Astrocyte (in vitro differentiated cells and primary cell): Measurements from ENCODE around the gene TRPM8. TPM values are rescaled to one million over a fixed set of nuclear protein-coding genes. Genes with fewer than 3 reads are reported as not detected.

Experiments
- DNase-seq: peaks from one replicate; pipeline ENCODE4 v3.0.0-alpha.2; 2010; ENCODE audit warnings: low read depth
- FAIRE-seq: peaks from 2 replicates; lab custom pipeline; 2011; peaks lifted over from hg19 to GRCh38; lab: Jason Lieb, UNC
- H2AFZ ChIP-seq: 2 replicates; pipeline ENCODE4 v1.6.0; 2012; ENCODE audit warnings: low read depth, low read length, inconsistent platforms
- H3K27ac ChIP-seq: 2 replicates; pipeline ENCODE4 v1.5.1; 2011; ENCODE audit warnings: low read depth, low read length, inconsistent platforms
- H3K27me3 ChIP-seq: 2 replicates; pipeline ENCODE4 v1.6.0; 2011; ENCODE audit warnings: low read length, inconsistent platforms; ENCODE audit not compliant: insufficient read depth
- H3K36me3 ChIP-seq: 2 replicates; pipeline ENCODE4 v1.5.1; 2011; ENCODE audit warnings: low read length, inconsistent platforms; ENCODE audit not compliant: insufficient read depth
- H3K4me1 ChIP-seq: 2 replicates; pipeline ENCODE4 v1.5.1; 2011; ENCODE audit warnings: low read length, inconsistent platforms; ENCODE audit not compliant: insufficient read depth
- H3K4me2 ChIP-seq: 2 replicates; pipeline ENCODE4 v1.6.0; 2012; ENCODE audit warnings: low read length, inconsistent platforms
- H3K4me3 ChIP-seq: 2 replicates; pipeline ENCODE4 v1.5.1; 2011; ENCODE audit warnings: low read depth, mild to moderate bottlenecking, low read length, inconsistent platforms; ENCODE audit not compliant: insufficient read depth
- H3K79me2 ChIP-seq: 2 replicates; pipeline ENCODE4 v1.6.0; 2012; ENCODE audit warnings: mild to moderate bottlenecking, low read length, inconsistent platforms; ENCODE audit not compliant: insufficient read depth
- H3K9ac ChIP-seq: 2 replicates; pipeline ENCODE4 v1.6.0; 2012; ENCODE audit warnings: mild to moderate bottlenecking, low read length, inconsistent platforms
- H3K9me3 ChIP-seq: 2 replicates; pipeline ENCODE4 v1.5.1; 2012; ENCODE audit warnings: low read depth, mild to moderate bottlenecking, low read length, inconsistent platforms; ENCODE audit not compliant: insufficient read depth
- H4K20me1 ChIP-seq: 2 replicates; pipeline ENCODE4 v1.6.0; 2012; ENCODE audit warnings: low read length, inconsistent platforms; ENCODE audit not compliant: insufficient read depth
- H3K27ac Mint-ChIP-seq: one replicate; pipeline ENCODE4 v1.8.0; 2021; ENCODE audit warnings: mild to moderate bottlenecking, mixed read lengths; ENCODE audit not compliant: unreplicated experiment
- H3K27me3 Mint-ChIP-seq: one replicate; pipeline ENCODE4 v1.8.0; 2021; ENCODE audit warnings: low read depth, mixed read lengths; ENCODE audit not compliant: unreplicated experiment
- H3K36me3 Mint-ChIP-seq: one replicate; pipeline ENCODE4 v1.8.0; 2021; ENCODE audit warnings: low read depth, mixed read lengths; ENCODE audit not compliant: unreplicated experiment
- H3K4me1 Mint-ChIP-seq: one replicate; pipeline ENCODE4 v1.8.0; 2021; ENCODE audit warnings: low read depth, mixed read lengths; ENCODE audit not compliant: unreplicated experiment
- H3K4me3 Mint-ChIP-seq: one replicate; pipeline ENCODE4 v1.8.0; 2021; ENCODE audit warnings: mild to moderate bottlenecking, moderate library complexity, mixed read lengths; ENCODE audit not compliant: unreplicated experiment
- H3K9me3 Mint-ChIP-seq: one replicate; pipeline ENCODE4 v1.8.0; 2021; ENCODE audit warnings: mild to moderate bottlenecking, mixed read lengths; ENCODE audit not compliant: unreplicated experiment
- EZH2 ChIP-seq: IDR thresholded peaks from 2 replicates; pipeline ENCODE4 v1.6.1; 2012; ENCODE audit warnings: mild to moderate bottlenecking, low read length, inconsistent platforms; ENCODE audit not compliant: insufficient read depth
- total RNA-seq: library from RNA; stranded (reverse); gene quantifications from 2 replicates; pipeline ENCODE4 v1.2.1, GENCODE V29; 2021
- TF ChIP-seq, protein P1 (sequence below): IDR thresholded peaks from 2 replicates; pipeline ENCODE4 v1.5.1; 2011; ENCODE audit warnings: low read depth, mild to moderate bottlenecking, inconsistent platforms, low read length, moderate library complexity; ENCODE audit not compliant: insufficient read depth

The TRPM8 gene
- total RNA-seq, 1 donor from 2014 or later, result 0.95 TPM

DNA sequence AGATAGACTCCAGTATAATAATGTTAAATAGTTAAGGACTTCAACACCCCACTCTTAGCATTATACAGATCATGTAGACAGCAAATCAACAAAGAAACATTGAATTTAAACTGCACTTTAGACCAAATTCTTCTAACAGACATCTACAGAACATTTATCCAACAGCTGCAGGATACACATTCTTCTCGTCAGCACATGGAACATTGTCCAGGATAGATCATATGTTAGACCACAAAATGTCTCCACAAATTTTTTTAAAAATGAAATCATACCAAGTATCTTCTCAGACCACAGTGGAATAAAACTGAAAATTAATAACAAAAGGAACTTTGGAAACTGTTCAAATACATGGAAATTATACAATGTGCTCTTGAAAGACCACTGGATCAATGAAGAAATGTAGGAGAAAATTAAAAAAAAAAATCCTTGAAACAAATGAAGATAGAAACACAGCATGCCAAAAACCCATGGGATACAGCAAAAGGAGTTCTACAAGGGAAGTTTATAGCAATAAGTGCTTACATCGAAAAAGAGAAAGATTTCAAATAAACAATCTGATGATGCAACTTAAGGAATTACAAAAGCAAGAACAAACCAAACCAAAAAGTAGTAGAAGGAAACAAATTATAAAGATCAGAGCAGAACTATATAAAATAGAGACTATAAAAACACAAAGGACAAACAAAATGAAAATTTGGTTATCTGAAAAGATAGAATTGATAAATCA lies 121.1 kb downstream of the TRPM8 start:
- Mint-ChIP-seq H3K9me3 (peaks cover 11% of the 10 kb centered on the region), H3K4me3 (no peak overlapping the region), H3K36me3 (peaks cover 2% of the 10 kb centered on the region), H3K27me3 (no peaks in the 10 kb centered on the region), H3K27ac (no peak overlapping the region), H3K4me1 (no peaks in the 10 kb centered on the region)
- Histone ChIP-seq H2AFZ (no peak overlapping the region), H4K20me1 (no peaks in the 10 kb centered on the region), H3K4me1 (no peaks in the 10 kb centered on the region), H3K9ac (no peak overlapping the region), H3K36me3 (no peaks in the 10 kb centered on the region), H3K4me2 (no peak overlapping the region), H3K9me3 (no peaks in the 10 kb centered on the region), H3K27me3 (peaks cover 6% of the 10 kb centered on the region), H3K4me3 (no peak overlapping the region), H3K79me2 (no peaks in the 10 kb centered on the region), H3K27ac (no peak overlapping the region)
- DNase-seq (peak; percentile 27), FAIRE-seq (peak; percentile 5)
- TF ChIP-seq, protein P1, sequence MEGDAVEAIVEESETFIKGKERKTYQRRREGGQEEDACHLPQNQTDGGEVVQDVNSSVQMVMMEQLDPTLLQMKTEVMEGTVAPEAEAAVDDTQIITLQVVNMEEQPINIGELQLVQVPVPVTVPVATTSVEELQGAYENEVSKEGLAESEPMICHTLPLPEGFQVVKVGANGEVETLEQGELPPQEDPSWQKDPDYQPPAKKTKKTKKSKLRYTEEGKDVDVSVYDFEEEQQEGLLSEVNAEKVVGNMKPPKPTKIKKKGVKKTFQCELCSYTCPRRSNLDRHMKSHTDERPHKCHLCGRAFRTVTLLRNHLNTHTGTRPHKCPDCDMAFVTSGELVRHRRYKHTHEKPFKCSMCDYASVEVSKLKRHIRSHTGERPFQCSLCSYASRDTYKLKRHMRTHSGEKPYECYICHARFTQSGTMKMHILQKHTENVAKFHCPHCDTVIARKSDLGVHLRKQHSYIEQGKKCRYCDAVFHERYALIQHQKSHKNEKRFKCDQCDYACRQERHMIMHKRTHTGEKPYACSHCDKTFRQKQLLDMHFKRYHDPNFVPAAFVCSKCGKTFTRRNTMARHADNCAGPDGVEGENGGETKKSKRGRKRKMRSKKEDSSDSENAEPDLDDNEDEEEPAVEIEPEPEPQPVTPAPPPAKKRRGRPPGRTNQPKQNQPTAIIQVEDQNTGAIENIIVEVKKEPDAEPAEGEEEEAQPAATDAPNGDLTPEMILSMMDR, result no peak
- no peak for TF ChIP-seq EZH2

DNA sequence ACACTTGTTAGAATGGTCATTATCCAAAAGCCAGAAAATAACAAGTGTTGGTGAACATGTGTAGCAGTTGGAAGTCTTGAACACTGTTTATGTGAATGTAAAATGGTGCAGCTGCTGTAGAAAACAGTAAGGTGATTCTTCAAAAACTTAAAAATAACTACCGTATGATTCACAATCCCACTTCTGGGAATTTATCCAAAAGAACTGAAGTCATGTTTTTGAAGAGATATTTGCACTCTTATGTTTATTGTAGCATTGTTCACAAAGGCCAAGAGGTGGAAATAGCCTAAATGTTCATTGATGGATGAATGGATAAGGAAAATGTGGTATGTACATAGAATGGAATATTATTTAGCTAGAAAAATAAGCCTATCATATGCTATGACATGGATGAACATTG lies 127.0 kb downstream of the TRPM8 start:
- FAIRE-seq (peak; percentile 82), DNase-seq (peak; percentile 95)
- H3K79me2 ChIP-seq, result no peaks in the 10 kb centered on the region
- Mint-ChIP-seq H3K27ac (no peak overlapping the region), H3K4me1 (no peaks in the 10 kb centered on the region), H3K9me3 (no peaks in the 10 kb centered on the region), H3K4me3 (no peak overlapping the region), H3K27me3 (no peaks in the 10 kb centered on the region), H3K36me3 (no peaks in the 10 kb centered on the region)
- peaks cover 3% of the 10 kb centered on the region for H3K9me3 ChIP-seq
- H3K4me3 ChIP-seq, result no peak overlapping the region
- no peak overlapping the region for H3K9ac ChIP-seq
- H3K27ac ChIP-seq, result no peak overlapping the region
- no peak overlapping the region for H2AFZ ChIP-seq
- TF ChIP-seq, protein P1, result no peak
- no peak for TF ChIP-seq EZH2
- H4K20me1 ChIP-seq, result no peaks in the 10 kb centered on the region
- no peak overlapping the region for H3K4me2 ChIP-seq
- H3K27me3 ChIP-seq, result no peaks in the 10 kb centered on the region
- H3K36me3 ChIP-seq, result no peaks in the 10 kb centered on the region
- H3K4me1 ChIP-seq, result no peaks in the 10 kb centered on the region

DNA sequence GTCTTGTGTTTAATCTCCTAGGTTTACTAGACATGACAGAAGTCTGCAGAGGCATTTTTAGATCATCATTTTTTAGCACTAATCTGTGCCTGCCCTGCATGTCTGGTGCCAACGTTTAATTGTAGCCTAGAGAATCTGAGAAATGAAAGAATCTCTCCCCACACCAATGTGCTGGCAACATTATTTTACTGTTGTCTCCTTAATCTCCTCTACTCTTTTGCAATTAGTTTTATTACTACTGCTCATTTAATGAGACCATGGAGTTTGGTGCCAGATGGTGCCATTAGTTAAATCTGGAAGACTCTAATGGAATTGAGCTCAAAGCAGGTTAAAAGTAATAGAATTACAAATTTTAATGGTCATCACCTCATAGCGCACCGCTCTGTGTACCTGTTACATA lies 129.3 kb downstream of the TRPM8 start:
- H3K36me3 ChIP-seq, result no peaks in the 10 kb centered on the region
- H3K79me2 ChIP-seq, result no peaks in the 10 kb centered on the region
- Mint-ChIP-seq H3K36me3 (no peaks in the 10 kb centered on the region), H3K4me3 (no peak overlapping the region), H3K27me3 (no peaks in the 10 kb centered on the region), H3K4me1 (peaks cover 6% of the 10 kb centered on the region), H3K9me3 (no peaks in the 10 kb centered on the region), H3K27ac (no peak overlapping the region)
- no peaks in the 10 kb centered on the region for H4K20me1 ChIP-seq
- no peak overlapping the region for H3K27ac ChIP-seq
- no peak overlapping the region for H3K4me2 ChIP-seq
- H3K9me3 ChIP-seq, result peaks cover 3% of the 10 kb centered on the region
- FAIRE-seq, result no peak
- H3K4me1 ChIP-seq, result peaks cover 5% of the 10 kb centered on the region
- no peak overlapping the region for H2AFZ ChIP-seq
- no peak overlapping the region for H3K4me3 ChIP-seq
- H3K27me3 ChIP-seq, result no peaks in the 10 kb centered on the region
- H3K9ac ChIP-seq, result no peak overlapping the region
- TF ChIP-seq, protein P1, result no peak
- TF ChIP-seq EZH2, result no peak
- no peak for DNase-seq
